GM21515 (cell line): ENCODE data around the gene ZNF512B.

Source experiments
- ATAC-seq: cut with Tn5 transposase; IDR thresholded peaks from one replicate; pipeline ENCODE4 v1.9.1; 2021; ENCODE audit not compliant: unreplicated experiment

Gene ZNF512B

DNA sequence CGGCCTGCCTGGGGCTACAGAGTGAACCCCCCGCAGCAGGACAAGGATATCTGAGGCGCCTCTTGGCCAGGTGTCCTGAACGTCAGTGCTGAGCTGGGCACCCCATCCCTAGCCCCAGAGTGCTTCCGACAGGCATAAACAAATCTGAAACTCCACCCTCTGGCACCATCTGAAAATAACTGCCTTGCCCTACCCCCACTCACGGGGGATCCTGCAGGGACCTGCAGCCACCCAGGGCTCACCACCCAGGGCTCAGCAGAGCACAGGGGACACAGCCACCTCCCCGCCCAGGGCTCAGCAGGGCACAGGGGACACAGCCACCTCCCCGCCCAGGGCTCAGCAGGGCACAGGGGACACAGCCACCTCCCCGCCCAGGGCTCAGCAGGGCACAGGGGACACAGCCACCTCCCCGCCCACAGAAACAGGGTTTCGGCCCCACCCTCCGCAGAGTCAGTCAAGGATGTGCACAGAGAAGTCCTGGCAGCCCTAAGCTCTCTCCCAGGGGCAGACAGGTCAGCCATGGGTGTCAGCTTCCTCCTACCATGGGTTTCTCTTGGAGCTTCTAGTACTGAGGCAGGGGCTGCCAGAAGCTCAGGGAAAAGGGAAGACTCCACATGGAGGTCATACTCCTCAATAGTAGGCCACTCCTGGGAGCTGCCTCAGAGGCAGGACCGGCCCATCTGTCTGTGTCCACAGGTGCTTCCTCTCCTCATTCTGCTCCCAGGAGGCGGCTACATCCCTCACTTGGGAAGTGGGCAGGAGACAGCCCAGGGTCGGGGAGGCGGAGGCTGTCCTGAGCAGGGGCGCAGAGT, 18.1 kb downstream of the ZNF512B start:
- no peak for ATAC-seq

DNA sequence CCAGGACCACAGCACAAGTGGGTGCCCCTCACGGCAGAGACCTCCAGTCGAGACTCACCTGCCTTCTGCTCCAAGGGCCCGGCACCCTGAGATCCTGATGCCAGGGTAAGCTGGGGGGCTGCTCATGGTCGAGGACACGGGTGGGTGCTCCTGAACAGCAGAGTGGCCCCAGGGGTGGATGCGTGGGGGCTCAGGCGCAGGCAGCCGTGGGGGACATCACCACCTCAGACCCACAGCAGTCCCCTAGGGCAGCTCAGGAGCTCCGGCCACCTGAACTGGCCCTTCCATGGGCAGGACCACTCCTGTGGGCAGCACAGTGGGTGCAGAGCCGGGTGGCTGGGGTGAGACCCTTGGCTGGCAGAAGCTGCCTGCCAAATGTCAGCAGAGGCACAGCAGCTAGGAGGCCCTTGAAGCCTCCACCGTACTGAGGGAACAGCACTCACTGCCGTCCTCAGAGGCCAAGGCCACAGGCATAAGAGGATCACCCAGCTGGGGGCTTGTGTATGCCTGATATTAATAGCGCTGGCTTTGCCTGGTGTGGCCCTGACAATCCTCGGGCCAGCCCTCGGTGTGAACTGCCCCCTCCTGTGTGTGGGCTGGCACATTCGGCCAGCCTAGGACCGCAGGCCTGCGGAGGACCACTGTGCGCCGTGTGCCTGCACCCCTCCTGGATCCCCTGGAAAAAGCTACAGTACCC, 18.9 kb downstream of the ZNF512B start:
- no peak for ATAC-seq

DNA sequence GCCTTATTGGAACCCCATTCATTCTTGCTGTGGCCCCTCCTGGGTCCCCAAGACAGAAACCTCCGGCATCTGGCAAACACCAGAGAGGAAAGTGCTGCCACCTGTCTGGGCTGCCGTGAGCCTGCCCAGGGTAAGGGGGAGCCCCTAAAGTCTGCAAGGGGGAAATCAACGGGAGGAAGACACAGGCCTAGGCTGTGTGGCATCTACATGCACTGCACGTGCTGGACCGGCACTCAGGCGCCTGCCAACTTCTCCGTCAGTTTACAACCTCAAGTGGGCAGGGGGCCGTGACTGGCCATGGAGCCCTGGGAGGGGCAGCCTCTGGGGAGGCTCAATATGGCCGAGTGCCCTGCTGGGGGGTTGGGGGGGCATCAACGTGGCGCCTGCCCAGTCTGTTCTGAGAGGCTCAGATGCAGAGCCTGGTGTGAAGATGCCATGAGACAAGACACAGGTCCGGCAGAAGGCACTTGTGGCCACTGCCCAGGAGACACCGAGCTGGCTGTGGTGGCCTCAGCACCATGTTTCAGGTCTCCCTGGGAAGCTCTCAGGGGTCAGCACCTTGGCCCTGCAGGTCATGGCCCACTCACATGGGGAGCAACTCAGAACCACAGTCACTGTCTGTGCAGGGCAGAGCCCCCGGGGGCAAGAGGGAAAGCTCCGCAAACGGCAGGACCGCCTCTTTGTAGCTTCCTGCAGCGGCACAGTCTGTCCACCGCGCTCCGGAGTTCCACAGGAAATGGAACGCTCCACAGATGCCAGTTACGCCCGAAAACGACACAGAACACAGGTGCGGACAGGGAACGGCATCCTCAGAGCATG, 21.9 kb downstream of the ZNF512B start:
- no peak for ATAC-seq

- no peak for ATAC-seq
Measured at GRCh38 chr20:63946986-63947637, 22.6 kb downstream of the ZNF512B start.

DNA sequence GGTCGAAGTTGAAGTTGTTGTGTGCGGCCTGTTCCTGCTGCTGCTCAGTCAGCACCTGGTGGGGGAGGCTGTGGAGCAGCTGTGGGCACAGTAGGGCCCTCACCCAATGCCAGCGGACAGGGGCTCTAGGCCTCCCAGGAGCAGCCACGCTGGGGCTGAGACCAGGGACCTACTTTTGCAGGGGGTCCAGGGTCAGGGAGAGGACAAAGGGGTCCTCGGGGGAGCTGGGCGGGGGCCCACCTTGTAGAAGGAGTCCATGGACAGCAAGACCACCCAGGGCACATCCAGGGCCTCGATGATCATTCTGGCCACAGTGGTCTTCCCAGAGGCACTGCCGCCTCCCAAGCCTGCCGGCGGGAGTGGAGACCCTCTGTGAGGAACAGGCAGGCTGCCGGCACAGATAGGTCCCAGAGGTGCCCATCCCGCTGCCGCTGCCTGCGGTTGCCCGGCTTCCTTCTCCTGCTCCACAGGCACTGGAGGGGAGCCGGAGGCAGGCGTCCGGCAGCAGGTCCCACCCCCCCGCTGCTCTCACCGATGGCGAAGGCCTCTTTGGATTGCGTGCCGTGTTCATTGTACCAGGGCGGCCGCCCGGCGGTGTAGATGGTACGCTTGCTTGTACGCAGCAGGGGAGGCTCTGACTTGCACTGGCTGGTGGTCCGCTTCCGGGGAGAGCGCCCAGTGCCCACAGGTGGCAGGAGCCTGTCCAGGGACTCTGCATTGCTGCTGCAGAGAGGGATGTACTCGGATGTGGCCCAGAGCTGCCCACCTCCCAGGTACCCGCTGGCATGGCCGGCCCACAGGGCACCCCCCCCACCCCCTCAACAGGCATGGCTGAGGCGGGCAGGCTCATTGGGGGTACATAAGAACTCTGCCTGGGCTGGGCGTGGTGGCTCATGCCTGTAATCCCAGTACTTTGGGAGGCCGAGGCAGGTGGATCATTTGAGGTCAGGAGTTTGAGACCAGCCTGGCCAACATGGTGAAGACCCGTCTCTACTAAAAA, 23.5 kb downstream of the ZNF512B start:
- no peak for ATAC-seq

- ATAC-seq: no peak
Measured at GRCh38 chr20:63945031-63945658, 24.6 kb downstream of the ZNF512B start.

DNA sequence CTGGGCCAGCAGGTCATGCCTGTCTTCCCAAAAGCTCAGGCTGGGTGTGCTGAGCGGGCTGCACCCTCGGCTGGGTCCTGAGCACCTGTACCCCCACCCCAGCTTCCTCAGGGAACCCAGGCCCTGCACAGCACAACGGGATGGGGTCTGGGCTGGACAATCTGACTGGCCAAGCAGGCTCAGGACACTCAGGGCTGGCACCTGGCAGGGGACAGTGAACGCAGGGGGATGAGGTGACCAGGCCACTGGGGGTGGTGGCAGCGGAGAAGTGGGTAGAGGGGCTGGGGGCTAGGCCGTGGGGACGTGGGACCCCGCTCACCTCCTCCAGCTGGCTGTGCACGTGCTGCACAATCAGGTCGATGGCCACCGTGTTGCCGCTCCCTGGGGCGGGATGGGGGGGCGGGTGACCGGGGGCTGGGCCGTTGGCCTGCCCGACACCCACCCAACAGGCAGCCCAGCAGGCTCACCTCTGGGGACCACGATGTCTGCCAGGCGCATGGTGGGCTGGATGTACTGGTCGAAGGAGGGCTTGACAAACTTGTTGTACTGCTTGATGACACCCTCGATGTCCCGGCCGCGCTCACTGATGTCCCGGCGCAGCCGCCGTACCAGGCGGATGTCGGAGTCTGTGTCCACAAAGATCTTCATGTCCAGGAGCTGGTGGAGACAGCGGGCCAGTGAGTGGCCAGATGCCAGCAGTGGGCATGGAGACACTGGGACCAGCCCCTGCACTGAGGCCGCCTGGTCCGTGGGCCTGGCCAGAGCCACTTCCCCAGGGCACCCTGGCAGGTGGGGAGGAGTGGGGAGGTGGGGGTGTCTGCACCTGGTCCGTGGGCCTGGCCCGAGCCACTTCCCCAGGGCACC, 25.4 kb downstream of the ZNF512B start:
- ATAC-seq: no peak

GRCh38 chr20:63943808-63944077, 26.0 kb downstream of the ZNF512B start:
- ATAC-seq: no peak

- ATAC-seq: no peak
Measured at GRCh38 chr20:63942969-63943807, 26.5 kb downstream of the ZNF512B start.

DNA sequence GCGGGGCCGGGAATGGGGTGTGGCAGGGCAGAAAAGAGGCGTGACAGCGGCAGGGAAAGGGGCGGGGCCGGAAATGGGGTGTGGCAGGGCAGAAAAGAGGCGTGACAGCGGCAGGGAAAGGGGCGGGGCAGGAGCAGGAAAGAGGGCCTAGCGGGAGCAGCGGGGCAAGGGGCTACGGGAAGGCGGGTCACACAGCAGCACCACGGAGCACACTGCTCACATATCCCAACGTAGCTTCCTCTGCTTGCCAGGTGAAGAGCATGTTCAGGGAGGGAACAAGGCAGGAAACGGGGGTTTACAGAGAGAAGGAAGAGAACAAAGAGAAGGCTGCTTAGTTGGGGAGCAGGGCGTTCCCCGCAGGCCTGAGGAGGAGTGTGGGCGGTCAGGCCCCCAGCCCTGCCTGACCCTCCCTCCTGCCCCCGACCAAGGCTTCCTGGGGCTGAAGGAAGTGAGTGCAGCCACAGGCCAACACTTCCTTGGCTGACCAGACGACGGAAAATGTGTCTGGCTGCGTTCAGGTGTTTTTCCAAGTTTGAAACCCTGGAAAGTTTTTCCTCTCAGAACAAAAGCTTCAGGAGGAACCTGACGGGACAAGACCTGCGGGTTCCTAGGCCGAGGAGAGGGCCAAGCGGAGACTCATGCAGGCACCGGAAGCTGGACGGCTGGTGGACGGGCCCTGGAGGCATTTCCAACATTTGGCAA, 27.3 kb downstream of the ZNF512B start:
- no peak for ATAC-seq

DNA sequence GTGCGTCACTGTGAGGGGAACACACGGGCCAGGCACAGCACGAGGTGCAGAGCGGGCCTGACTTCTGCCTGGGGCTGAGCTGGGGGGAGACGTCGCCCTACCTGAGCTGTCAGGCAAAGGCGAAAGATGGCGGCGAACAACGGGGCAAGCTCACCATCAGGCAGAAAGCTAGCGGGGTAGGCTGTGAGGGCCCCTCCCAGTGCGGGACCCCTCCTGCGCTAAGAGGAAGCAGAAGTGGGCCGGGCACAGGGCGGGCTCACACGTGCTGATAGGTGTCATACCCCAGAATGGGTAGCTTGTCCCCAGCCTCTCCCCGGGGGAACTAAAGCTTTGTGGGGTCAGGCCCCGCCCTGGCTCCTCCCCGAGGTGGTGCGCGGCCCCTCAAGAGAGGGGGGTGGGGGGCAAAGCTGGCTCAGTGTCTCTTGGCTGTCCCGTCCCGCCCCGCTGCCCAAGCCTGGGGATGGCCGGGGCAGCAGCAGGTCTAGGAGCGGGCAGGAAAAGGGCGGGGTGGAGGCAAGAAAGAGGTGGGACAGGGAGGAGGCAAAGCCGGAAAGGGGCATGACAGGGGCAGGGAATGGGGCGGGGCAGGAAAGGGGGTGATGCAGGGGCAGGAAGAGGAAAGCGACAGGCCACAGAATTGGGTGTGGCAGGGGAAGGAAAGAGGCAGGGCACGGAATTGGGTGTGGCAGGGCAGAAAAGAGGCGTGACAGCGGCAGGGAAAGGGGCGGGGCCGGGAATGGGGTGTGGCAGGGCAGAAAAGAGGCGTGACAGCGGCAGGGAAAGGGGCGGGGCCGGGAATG, 28.2 kb downstream of the ZNF512B start:
- no peak for ATAC-seq

DNA sequence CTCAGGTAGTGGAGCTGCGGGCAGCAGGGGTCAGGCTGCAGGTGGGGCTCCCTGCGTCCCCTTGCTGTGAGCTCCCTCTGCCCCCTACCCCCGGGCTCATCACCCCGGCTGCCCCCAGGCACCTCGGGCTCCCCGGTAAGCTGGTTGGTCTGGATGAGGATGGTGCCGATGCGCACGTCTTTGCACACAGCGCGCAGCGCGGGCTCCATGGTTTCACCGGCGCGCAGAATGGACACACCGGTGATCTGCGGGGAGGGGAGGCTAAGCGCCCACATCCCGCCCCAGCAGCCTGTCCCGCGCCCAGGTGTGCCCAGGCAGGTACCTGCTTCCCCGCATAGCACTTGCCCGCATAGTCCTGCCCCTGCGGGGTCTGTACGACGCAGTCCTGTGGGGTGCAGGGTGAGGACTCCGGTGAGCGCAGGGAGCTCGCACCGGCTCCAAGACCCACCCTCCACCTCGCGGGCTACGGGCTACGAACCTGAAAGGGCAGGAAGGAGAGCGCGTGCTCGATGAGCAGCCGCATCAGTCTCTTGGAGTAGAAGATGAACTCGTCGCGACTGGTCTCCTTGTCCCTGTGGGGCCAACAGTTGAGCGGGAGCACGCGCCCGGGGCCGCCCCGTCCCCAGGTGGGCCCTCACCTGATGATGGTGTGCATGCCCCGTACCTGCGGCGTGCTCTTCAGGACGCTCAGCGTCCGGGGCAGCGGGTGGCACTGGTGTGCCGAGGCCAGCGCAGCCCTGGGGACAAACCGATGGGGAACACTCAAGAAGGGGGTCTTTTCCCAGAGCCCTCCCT, 29.1 kb downstream of the ZNF512B start:
- ATAC-seq: no peak

DNA sequence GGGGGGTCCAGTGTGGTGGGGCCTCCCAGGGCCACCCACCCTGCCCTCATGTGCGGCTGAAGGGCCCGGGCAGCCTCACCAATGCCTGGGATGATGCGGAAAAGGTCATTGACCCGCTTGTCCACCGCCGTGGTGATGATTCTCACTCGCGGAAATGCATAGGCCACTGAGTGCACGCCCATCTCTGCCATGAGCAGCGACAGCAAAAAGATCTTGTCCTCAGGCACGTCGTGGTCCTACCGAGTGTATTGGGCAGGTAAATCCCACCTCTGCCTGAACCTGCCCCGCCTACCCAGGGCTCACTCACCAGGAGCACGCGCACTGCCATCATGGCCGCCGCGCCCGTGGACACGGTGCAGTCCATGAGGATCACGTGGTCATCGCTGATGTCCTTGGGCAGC, 29.7 kb downstream of the ZNF512B start:
- ATAC-seq: no peak

GRCh38 chr20:63939061-63939935, 30.4 kb downstream of the ZNF512B start:
- no peak for ATAC-seq

GRCh38 chr20:63937596-63937995, 32.1 kb downstream of the ZNF512B start:
- ATAC-seq: no peak
